ENCODE measurements around the gene MYO1H.

MYO1H gene

GRCh38 chr12:109462868-109463692 lies 115.4 kb downstream of the MYO1H start:
- Histone ChIP-seq H3K27me3 (replicated peaks; ENCODE audit: control insufficient read depth, insufficient read depth, low read length) (no peaks in the 10 kb centered on the region), H3K36me3 (ENCODE audit: control insufficient read depth, insufficient read depth, low read length) (peaks cover 16% of the 10 kb centered on the region), H3K4me3 (replicated peaks; ENCODE audit: low read depth, low read length) (no peak overlapping the region)
- DNase-seq (ENCODE audit: extremely low read depth, insufficient read length) = no peak
- TF ChIP-seq CTCF (IDR thresholded peaks at IDR 0.05; ENCODE audit: insufficient read depth, low read length, poor library complexity, severe bottlenecking) = no peak

GRCh38 chr12:109463756-109464155 lies 116.1 kb downstream of the MYO1H start:
- DNase-seq (ENCODE audit: extremely low read depth, insufficient read length) = no peak
- Histone ChIP-seq H3K36me3 (ENCODE audit: control insufficient read depth, insufficient read depth, low read length) (peaks cover 16% of the 10 kb centered on the region), H3K4me3 (replicated peaks; ENCODE audit: low read depth, low read length) (no peak overlapping the region), H3K27me3 (replicated peaks; ENCODE audit: control insufficient read depth, insufficient read depth, low read length) (no peaks in the 10 kb centered on the region)
- TF ChIP-seq CTCF (IDR thresholded peaks at IDR 0.05; ENCODE audit: insufficient read depth, low read length, poor library complexity, severe bottlenecking) = no peak

- DNase-seq (ENCODE audit: extremely low read depth, insufficient read length) = no peak
- Histone ChIP-seq H3K27me3 (replicated peaks; ENCODE audit: control insufficient read depth, insufficient read depth, low read length) (no peaks in the 10 kb centered on the region), H3K36me3 (ENCODE audit: control insufficient read depth, insufficient read depth, low read length) (peaks cover 20% of the 10 kb centered on the region), H3K4me3 (replicated peaks; ENCODE audit: low read depth, low read length) (no peak overlapping the region)
- no peak for TF ChIP-seq CTCF (IDR thresholded peaks at IDR 0.05; ENCODE audit: insufficient read depth, low read length, poor library complexity, severe bottlenecking)
These were observed 117.1 kb downstream of the MYO1H start for GRCh38 chr12:109464642-109465351.

GRCh38 chr12:109466305-109466704 lies 118.6 kb downstream of the MYO1H start:
- no peak for TF ChIP-seq CTCF (IDR thresholded peaks at IDR 0.05; ENCODE audit: insufficient read depth, low read length, poor library complexity, severe bottlenecking)
- Histone ChIP-seq H3K27me3 (replicated peaks; ENCODE audit: control insufficient read depth, insufficient read depth, low read length) (no peaks in the 10 kb centered on the region), H3K4me3 (replicated peaks; ENCODE audit: low read depth, low read length) (no peak overlapping the region), H3K36me3 (ENCODE audit: control insufficient read depth, insufficient read depth, low read length) (peaks cover 20% of the 10 kb centered on the region)
- no peak for DNase-seq (ENCODE audit: extremely low read depth, insufficient read length)

- no peak for TF ChIP-seq CTCF (IDR thresholded peaks at IDR 0.05; ENCODE audit: insufficient read depth, low read length, poor library complexity, severe bottlenecking)
- H3K36me3 ChIP-seq (ENCODE audit: control insufficient read depth, insufficient read depth, low read length) = peaks cover 20% of the 10 kb centered on the region
- no peak for DNase-seq (ENCODE audit: extremely low read depth, insufficient read length)
- H3K4me3 ChIP-seq (replicated peaks; ENCODE audit: low read depth, low read length) = no peak overlapping the region
- H3K27me3 ChIP-seq (replicated peaks; ENCODE audit: control insufficient read depth, insufficient read depth, low read length) = no peaks in the 10 kb centered on the region
These were observed 119.1 kb downstream of the MYO1H start for GRCh38 chr12:109466821-109467220.

All from GM06990 (cell line).